ENCODE results near the gene GTF2H4.

DNA sequence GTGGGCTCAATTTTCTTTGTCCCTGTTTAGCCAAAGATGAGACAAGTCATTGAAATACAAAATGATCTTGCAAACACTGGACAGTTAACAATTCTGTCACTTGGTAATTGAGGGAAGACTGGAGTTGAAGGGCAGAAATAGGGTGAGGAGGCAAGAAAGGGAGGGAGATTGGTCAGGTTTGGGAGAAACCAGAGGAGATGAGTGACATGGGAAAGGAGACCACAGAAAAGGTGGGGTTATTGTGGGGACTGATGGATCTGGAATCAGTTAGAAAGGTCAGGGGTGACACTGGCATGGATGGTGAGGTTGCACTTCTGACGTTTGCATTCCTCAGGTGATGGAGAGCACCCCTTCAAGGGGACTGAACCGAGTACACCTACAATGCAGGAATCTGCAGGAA lies 693 bp downstream of the GTF2H4 start:
- TF ChIP-seq, protein P1, sequence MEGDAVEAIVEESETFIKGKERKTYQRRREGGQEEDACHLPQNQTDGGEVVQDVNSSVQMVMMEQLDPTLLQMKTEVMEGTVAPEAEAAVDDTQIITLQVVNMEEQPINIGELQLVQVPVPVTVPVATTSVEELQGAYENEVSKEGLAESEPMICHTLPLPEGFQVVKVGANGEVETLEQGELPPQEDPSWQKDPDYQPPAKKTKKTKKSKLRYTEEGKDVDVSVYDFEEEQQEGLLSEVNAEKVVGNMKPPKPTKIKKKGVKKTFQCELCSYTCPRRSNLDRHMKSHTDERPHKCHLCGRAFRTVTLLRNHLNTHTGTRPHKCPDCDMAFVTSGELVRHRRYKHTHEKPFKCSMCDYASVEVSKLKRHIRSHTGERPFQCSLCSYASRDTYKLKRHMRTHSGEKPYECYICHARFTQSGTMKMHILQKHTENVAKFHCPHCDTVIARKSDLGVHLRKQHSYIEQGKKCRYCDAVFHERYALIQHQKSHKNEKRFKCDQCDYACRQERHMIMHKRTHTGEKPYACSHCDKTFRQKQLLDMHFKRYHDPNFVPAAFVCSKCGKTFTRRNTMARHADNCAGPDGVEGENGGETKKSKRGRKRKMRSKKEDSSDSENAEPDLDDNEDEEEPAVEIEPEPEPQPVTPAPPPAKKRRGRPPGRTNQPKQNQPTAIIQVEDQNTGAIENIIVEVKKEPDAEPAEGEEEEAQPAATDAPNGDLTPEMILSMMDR (conservative IDR thresholded peaks at IDR 0.05 in 1 of 2, IDR thresholded peaks at IDR 0.05 in 1 of 2; ENCODE audit: low read depth in 1 of 2, low read length in 2 of 2) = no peak
- no peak for TF ChIP-seq EZH2 (IDR thresholded peaks at IDR 0.05; ENCODE audit: low read length, missing control alignments)

Data from fibroblast of lung (primary cell).